Breast epithelium (tissue), 4 donors: ENCODE measurements around the gene PLCB3. TPM values are rescaled to one million over a fixed set of nuclear protein-coding genes. Genes with fewer than 3 reads are reported as not detected.

Source experiments
- DNase-seq, 2 donors: peaks; one replicate each; pipeline ENCODE4 v3.0.0-alpha.2; 2019; ENCODE audit warnings: low spot score in 2 of 2
- H3K27ac ChIP-seq, 2 donors: fragments of 200-600 bp; sonication (generic) in 1 of 2; one replicate each; pipeline ENCODE4 v1.5.1; 2016 to 2019; ENCODE audit warnings: mild to moderate bottlenecking in 1 of 2
- H3K27me3 ChIP-seq, 2 donors: fragments of 200-600 bp; sonication (generic) in 1 of 2; one replicate each; pipeline versions ENCODE4 v1.5.1 to v1.6.0; 2017 to 2019; ENCODE audit warnings: control low read depth in 1 of 2, mild to moderate bottlenecking in 1 of 2
- H3K36me3 ChIP-seq: fragments of 200-600 bp; one replicate; pipeline ENCODE4 v1.5.1; 2019
- H3K4me1 ChIP-seq, 2 donors: fragments of 200-600 bp; sonication (generic); one replicate each; pipeline ENCODE4 v1.5.1; 2016 to 2019; ENCODE audit warnings: control low read depth in 1 of 2
- H3K4me3 ChIP-seq, 3 donors: fragments of 200-600 bp; sonication (generic); 1 replicate in 2 of 3; 2 replicates in 1 of 3; pipeline ENCODE4 v1.5.1; 2016 to 2019; ENCODE audit warnings: mild to moderate bottlenecking in 3 of 3, moderate library complexity in 2 of 3
- H3K9me3 ChIP-seq, 2 donors: fragments of 200-600 bp; sonication (generic) in 1 of 2; one replicate each; pipeline ENCODE4 v1.5.1; 2016 to 2019; ENCODE audit warnings: control low read depth in 1 of 2
- CTCF ChIP-seq, 3 donors: fragments of 450-650 bp; IDR thresholded peaks; one replicate each; pipeline ENCODE4 v1.5.1; 2016 to 2017; ENCODE audit warnings: antibody characterized with exemption in 3 of 3, mild to moderate bottlenecking in 3 of 3, moderate library complexity in 3 of 3
- POLR2A ChIP-seq: fragments of 450-650 bp; IDR thresholded peaks from one replicate; pipeline ENCODE4 v1.6.1; 2016; ENCODE audit warnings: antibody characterized with exemption, mild to moderate bottlenecking, moderate library complexity
- POLR2AphosphoS5 ChIP-seq, 3 donors: sonication (generic); formaldehyde crosslinking; IDR thresholded peaks; one replicate each; pipeline ENCODE4 v1.6.1; 2017; ENCODE audit warnings: antibody characterized with exemption in 3 of 3
- intact Hi-C: fragments of 100-400 bp; cut with DNase I; formaldehyde crosslinking; loops from one replicate; pipeline ENCODE4 v1.15.1; 2023; ENCODE audit warnings: low total_unique reads
- total RNA-seq, 3 donors: library from RNA; depleted of rRNA; stranded (reverse); fragments of >200 nt; gene quantifications; one replicate each; pipeline ENCODE4 v1.1.0, GENCODE V29; 2016

The PLCB3 gene
- total RNA-seq, 3 donors from 2014 or later, result 15.5 to 20.5 (median 19.0) TPM

- TF ChIP-seq POLR2AphosphoS5 (IDR thresholded peaks at IDR 0.05) (no peak), POLR2A (no peak), CTCF (IDR thresholded peaks at IDR 0.05) (no peak)
- Histone ChIP-seq H3K36me3 (no peaks in the 10 kb centered on the region), H3K27ac (no peak overlapping the region), H3K4me3 (no peak overlapping the region), H3K27me3 (peaks cover 10 to 61% of the 10 kb centered on the region in 2 donors), H3K4me1 (peaks cover 21 to 27% of the 10 kb centered on the region in 2 donors), H3K9me3 (no peaks in the 10 kb centered on the region)
- no peak for DNase-seq
- intact Hi-C loops, result no loop called here
Measured at GRCh38 chr11:64296236-64296635, 44.9 kb downstream of the PLCB3 start.

GRCh38 chr11:64296830-64297698 lies 45.7 kb downstream of the PLCB3 start:
- DNase-seq, result no peak
- peaks cover 3 to 53% of the 10 kb centered on the region in 2 donors for H3K27me3 ChIP-seq

GRCh38 chr11:64297699-64298358 lies 46.5 kb downstream of the PLCB3 start:
- no peak for DNase-seq
- Histone ChIP-seq H3K4me1 (peaks cover 13 to 15% of the 10 kb centered on the region in 2 donors), H3K27me3 (peaks cover 3 to 45% of the 10 kb centered on the region in 2 donors), H3K27ac (no peak overlapping the region), H3K4me3 (no peak overlapping the region), H3K9me3 (no peaks in the 10 kb centered on the region), H3K36me3 (no peaks in the 10 kb centered on the region)
- TF ChIP-seq POLR2A, result no peak
- TF ChIP-seq CTCF (IDR thresholded peaks at IDR 0.05), result no peak
- no peak for TF ChIP-seq POLR2AphosphoS5 (IDR thresholded peaks at IDR 0.05)
- intact Hi-C loops, result no loop called here

More at GRCh38 chr11:64296830-64297698, 45.7 kb downstream of the PLCB3 start:
- Histone ChIP-seq H3K4me1 (peaks cover 17 to 20% of the 10 kb centered on the region in 2 donors), H3K4me3 (no peak overlapping the region), H3K27ac (no peak overlapping the region), H3K9me3 (no peaks in the 10 kb centered on the region), H3K36me3 (no peaks in the 10 kb centered on the region)
- intact Hi-C loops, result no loop called here
- no peak for TF ChIP-seq CTCF (IDR thresholded peaks at IDR 0.05)
- no peak for TF ChIP-seq POLR2A
- no peak for TF ChIP-seq POLR2AphosphoS5 (IDR thresholded peaks at IDR 0.05)

GRCh38 chr11:64298966-64299846 lies 47.9 kb downstream of the PLCB3 start:
- intact Hi-C loops, result no loop called here
- peak overlapping the region; percentile 36 to 69 (median 47) for H3K4me3 ChIP-seq
- no peaks in the 10 kb centered on the region for H3K36me3 ChIP-seq
- H3K27ac ChIP-seq, result no peak overlapping the region
- no peaks in the 10 kb centered on the region for H3K9me3 ChIP-seq
- peaks cover 3 to 40% of the 10 kb centered on the region in 2 donors for H3K27me3 ChIP-seq
- DNase-seq, result peak; percentile 39 to 67
- TF ChIP-seq POLR2A (no peak), CTCF (IDR thresholded peaks at IDR 0.05) (no peak)
- peaks cover 13 to 15% of the 10 kb centered on the region in 2 donors for H3K4me1 ChIP-seq
